HL-60 (cell line): ENCODE results near the gene SLC23A3.

Experiments used
- DNase-seq, 2 experiments: peaks; one replicate each; pipeline ENCODE4 v3.0.0-alpha.2; 2010 to 2020; ENCODE audit warnings: low read depth in 1 of 2, low spot score in 1 of 2
- H3K27ac ChIP-seq: fragments of 250-450 bp; sonication (Bioruptor Pico); replicated peaks from 2 replicates; pipeline ENCODE4 v1.5.1; 2020; ENCODE audit warnings: mild to moderate bottlenecking, moderate library complexity
- H3K27me3 ChIP-seq: fragments of 250-450 bp; sonication (Bioruptor Pico); 2 replicates; pipeline ENCODE4 v1.5.1; 2021; ENCODE audit warnings: mild to moderate bottlenecking, moderate library complexity; ENCODE audit not compliant: insufficient read depth, poor library complexity, severe bottlenecking
- H3K4me3 ChIP-seq: replicated peaks from 2 replicates; pipeline ENCODE4 v1.5.1; 2011; ENCODE audit warnings: mild to moderate bottlenecking, control low read depth, low read length; ENCODE audit not compliant: insufficient read depth
- GABPA ChIP-seq: IDR thresholded peaks from 2 replicates; pipeline ENCODE4 v1.6.1; 2012; ENCODE audit warnings: low read depth
- POLR2AphosphoS5 ChIP-seq: IDR thresholded peaks from 2 replicates; pipeline ENCODE4 v1.6.1; 2012; ENCODE audit warnings: low read depth
- SPI1 ChIP-seq: IDR thresholded peaks from 2 replicates; pipeline ENCODE4 v1.6.1; 2012; ENCODE audit warnings: low read depth, mild to moderate bottlenecking, borderline replicate concordance
- TF ChIP-seq, protein P1 (sequence below): IDR thresholded peaks from 2 replicates; pipeline ENCODE4 v1.6.1; 2012; ENCODE audit warnings: low read depth; ENCODE audit not compliant: insufficient replicate concordance
- TF ChIP-seq, protein P2 (sequence below): IDR thresholded peaks from one replicate; pipeline ENCODE4 v1.5.1; 2011; ENCODE audit warnings: low read length, control low read depth, inconsistent platforms; ENCODE audit not compliant: insufficient read depth

Gene SLC23A3

DNA sequence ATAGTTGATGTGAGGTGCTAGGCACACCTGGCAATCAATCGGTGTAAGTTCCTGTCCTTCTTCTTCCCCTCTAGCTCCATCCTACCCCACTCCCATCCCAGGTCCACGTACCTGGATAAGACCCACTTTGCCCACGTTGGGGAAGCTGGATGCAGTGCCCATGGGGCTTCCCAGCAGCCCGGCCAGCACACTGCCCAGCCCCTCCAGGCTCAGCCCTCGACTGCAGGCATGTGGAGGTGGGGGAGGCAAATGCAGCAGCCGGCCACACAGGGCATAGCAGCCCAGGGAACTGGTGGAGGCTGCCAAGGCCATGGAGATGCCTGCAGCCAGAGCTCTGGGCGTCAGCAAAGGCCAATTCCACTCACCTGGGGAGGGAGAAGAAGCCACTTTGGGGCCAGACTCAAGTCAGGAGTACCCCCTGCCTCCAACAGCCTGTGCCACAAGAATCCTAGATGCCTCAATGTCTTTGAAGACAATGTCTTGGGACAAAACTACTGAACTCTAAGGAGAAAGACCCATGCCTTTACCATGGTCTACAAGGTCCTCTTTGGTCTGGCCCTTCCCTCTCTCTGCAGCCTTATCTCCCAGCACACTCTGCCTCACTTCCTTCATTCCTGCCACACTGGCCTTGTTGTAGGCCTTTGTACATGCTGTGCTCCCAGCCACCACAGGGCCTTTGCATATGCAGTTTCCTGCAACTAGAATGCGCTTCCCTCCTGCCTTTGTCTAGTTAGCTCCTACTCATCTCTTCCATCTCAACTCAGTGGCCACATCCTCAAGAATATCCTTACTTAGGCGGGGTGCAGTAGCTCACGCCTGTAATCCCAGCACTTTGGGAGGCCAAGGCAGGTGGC, 4.5 kb downstream of the SLC23A3 start:
- DNase-seq, result no peak
- no peak overlapping the region for H3K4me3 ChIP-seq
- no peaks in the 10 kb centered on the region for H3K27me3 ChIP-seq
- no peak for TF ChIP-seq GABPA
- TF ChIP-seq POLR2AphosphoS5, result no peak
- TF ChIP-seq, protein P1, sequence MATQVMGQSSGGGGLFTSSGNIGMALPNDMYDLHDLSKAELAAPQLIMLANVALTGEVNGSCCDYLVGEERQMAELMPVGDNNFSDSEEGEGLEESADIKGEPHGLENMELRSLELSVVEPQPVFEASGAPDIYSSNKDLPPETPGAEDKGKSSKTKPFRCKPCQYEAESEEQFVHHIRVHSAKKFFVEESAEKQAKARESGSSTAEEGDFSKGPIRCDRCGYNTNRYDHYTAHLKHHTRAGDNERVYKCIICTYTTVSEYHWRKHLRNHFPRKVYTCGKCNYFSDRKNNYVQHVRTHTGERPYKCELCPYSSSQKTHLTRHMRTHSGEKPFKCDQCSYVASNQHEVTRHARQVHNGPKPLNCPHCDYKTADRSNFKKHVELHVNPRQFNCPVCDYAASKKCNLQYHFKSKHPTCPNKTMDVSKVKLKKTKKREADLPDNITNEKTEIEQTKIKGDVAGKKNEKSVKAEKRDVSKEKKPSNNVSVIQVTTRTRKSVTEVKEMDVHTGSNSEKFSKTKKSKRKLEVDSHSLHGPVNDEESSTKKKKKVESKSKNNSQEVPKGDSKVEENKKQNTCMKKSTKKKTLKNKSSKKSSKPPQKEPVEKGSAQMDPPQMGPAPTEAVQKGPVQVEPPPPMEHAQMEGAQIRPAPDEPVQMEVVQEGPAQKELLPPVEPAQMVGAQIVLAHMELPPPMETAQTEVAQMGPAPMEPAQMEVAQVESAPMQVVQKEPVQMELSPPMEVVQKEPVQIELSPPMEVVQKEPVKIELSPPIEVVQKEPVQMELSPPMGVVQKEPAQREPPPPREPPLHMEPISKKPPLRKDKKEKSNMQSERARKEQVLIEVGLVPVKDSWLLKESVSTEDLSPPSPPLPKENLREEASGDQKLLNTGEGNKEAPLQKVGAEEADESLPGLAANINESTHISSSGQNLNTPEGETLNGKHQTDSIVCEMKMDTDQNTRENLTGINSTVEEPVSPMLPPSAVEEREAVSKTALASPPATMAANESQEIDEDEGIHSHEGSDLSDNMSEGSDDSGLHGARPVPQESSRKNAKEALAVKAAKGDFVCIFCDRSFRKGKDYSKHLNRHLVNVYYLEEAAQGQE, result no peak
- TF ChIP-seq SPI1, result no peak
- TF ChIP-seq, protein P2, sequence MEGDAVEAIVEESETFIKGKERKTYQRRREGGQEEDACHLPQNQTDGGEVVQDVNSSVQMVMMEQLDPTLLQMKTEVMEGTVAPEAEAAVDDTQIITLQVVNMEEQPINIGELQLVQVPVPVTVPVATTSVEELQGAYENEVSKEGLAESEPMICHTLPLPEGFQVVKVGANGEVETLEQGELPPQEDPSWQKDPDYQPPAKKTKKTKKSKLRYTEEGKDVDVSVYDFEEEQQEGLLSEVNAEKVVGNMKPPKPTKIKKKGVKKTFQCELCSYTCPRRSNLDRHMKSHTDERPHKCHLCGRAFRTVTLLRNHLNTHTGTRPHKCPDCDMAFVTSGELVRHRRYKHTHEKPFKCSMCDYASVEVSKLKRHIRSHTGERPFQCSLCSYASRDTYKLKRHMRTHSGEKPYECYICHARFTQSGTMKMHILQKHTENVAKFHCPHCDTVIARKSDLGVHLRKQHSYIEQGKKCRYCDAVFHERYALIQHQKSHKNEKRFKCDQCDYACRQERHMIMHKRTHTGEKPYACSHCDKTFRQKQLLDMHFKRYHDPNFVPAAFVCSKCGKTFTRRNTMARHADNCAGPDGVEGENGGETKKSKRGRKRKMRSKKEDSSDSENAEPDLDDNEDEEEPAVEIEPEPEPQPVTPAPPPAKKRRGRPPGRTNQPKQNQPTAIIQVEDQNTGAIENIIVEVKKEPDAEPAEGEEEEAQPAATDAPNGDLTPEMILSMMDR, result no peak
- no peak overlapping the region for H3K27ac ChIP-seq

DNA sequence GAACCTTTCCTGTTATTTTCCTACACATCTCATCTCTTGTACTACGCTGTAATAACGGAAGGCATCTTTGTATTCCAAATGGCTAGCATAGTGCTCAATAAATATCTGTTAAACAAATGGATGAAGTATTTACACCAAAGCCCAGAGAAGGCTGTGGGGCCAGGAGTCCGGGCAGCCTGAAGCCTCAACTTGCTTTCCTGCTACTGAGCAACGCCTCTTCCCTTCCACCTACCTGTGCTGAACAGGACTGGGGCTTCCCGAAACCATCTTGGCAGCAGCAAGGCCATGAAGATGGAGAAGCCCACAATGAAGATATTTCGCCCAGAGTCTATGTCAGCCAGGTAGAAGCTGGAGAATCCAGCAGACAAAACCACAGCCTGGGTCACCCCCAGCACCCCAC, 6.7 kb downstream of the SLC23A3 start:
- no peak overlapping the region for H3K27ac ChIP-seq
- no peaks in the 10 kb centered on the region for H3K27me3 ChIP-seq
- TF ChIP-seq SPI1 (no peak), POLR2AphosphoS5 (no peak), GABPA (no peak)
- TF ChIP-seq, protein P2, result no peak
- TF ChIP-seq, protein P1, result no peak
- H3K4me3 ChIP-seq, result no peak overlapping the region
- no peak for DNase-seq

GRCh38 chr2:219161097-219161496, 8.7 kb downstream of the SLC23A3 start:
- no peak for TF ChIP-seq GABPA
- no peak for TF ChIP-seq POLR2AphosphoS5
- TF ChIP-seq, protein P1, result no peak
- Histone ChIP-seq H3K4me3 (peak overlapping the region; percentile 66), H3K27ac (no peak overlapping the region), H3K27me3 (no peaks in the 10 kb centered on the region)
- no peak for DNase-seq
